Upper lobe of right lung (tissue), 1 donor: ENCODE results near the gene PCSK5. TPM values are rescaled to one million over a fixed set of nuclear protein-coding genes. Genes with fewer than 3 reads are reported as not detected.

Experiments used
- ATAC-seq: fragments of 200-7000 bp; cut with Tn5 transposase; one replicate; pipeline ENCODE4 v1.9.1; 2020; ENCODE audit warnings: mild to moderate bottlenecking, moderate library complexity
- DNase-seq: peaks from one replicate; pipeline ENCODE4 v3.0.0-alpha.2; 2020
- H3K27ac ChIP-seq: fragments of 200-600 bp; one replicate; pipeline ENCODE4 v1.8.0; 2022
- H3K27me3 ChIP-seq: fragments of 200-600 bp; one replicate; pipeline ENCODE4 v1.8.0; 2022; ENCODE audit warnings: mild to moderate bottlenecking
- H3K36me3 ChIP-seq: fragments of 200-600 bp; one replicate; pipeline ENCODE4 v1.8.0; 2022
- H3K4me1 ChIP-seq: fragments of 200-600 bp; one replicate; pipeline ENCODE4 v1.8.0; 2022
- H3K4me3 ChIP-seq: fragments of 200-600 bp; one replicate; pipeline ENCODE4 v1.8.0; 2022; ENCODE audit warnings: mild to moderate bottlenecking
- H3K9me3 ChIP-seq: fragments of 200-600 bp; one replicate; pipeline ENCODE4 v1.8.0; 2022
- intact Hi-C: fragments of 100-400 bp; cut with DNase I; formaldehyde crosslinking; loops from one replicate; pipeline ENCODE4 v1.11.0; 2022
- total RNA-seq: library from RNA; stranded (reverse); fragmentation: NEBNext Ultra II Directional; extraction: Animal tissue kit (Norgen Biotek cat#: 25700); gene quantifications from one replicate; pipeline ENCODE4 v1.2.1, GENCODE V29; 2021
- TF ChIP-seq, protein P1 (sequence below): fragments of 200-600 bp; IDR thresholded peaks from one replicate; pipeline ENCODE4 v1.8.0; 2022; ENCODE audit warnings: antibody characterized with exemption
- donor health status: DM: no; HTN: yes; CAD: no; lungs with severe emphysema.

PCSK5 gene
- total RNA-seq, 1 donor from 2014 or later = 18.1 TPM

GRCh38 chr9:76396144-76396543 is 505.7 kb downstream of the PCSK5 start:
- H3K36me3 ChIP-seq = no peaks in the 10 kb centered on the region
- intact Hi-C loops = no loop called here
- no peaks in the 10 kb centered on the region for H3K27me3 ChIP-seq
- H3K4me1 ChIP-seq = peaks cover 7% of the 10 kb centered on the region
- no peak overlapping the region for H3K27ac ChIP-seq
- DNase-seq (no peak), ATAC-seq (no peak)
- no peaks in the 10 kb centered on the region for H3K9me3 ChIP-seq
- TF ChIP-seq, protein P1, sequence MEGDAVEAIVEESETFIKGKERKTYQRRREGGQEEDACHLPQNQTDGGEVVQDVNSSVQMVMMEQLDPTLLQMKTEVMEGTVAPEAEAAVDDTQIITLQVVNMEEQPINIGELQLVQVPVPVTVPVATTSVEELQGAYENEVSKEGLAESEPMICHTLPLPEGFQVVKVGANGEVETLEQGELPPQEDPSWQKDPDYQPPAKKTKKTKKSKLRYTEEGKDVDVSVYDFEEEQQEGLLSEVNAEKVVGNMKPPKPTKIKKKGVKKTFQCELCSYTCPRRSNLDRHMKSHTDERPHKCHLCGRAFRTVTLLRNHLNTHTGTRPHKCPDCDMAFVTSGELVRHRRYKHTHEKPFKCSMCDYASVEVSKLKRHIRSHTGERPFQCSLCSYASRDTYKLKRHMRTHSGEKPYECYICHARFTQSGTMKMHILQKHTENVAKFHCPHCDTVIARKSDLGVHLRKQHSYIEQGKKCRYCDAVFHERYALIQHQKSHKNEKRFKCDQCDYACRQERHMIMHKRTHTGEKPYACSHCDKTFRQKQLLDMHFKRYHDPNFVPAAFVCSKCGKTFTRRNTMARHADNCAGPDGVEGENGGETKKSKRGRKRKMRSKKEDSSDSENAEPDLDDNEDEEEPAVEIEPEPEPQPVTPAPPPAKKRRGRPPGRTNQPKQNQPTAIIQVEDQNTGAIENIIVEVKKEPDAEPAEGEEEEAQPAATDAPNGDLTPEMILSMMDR = no peak
- H3K4me3 ChIP-seq = no peak overlapping the region

DNA sequence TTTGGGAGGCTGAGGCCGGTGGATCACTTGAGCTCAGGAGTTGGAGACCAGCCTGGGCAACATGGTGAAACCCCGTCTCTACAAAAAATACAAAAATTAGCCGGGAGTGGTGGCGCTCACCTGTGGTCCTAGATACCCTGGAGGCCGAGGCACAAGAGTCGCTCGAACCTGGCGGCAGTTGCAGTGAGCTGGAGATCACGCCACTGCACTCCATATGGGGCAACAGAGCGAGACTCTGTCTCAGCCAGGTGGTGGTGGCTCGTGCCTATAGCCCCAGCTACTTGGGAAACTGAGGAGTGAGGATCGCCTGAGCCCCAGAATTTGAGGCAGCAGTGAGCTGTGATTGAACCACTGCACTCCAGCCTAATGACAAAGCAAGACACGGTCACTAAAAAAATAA is 506.1 kb downstream of the PCSK5 start:
- ATAC-seq (no peak), DNase-seq (no peak)
- Histone ChIP-seq H3K36me3 (no peaks in the 10 kb centered on the region), H3K9me3 (no peaks in the 10 kb centered on the region), H3K27ac (no peak overlapping the region), H3K4me1 (peaks cover 7% of the 10 kb centered on the region), H3K4me3 (no peak overlapping the region), H3K27me3 (no peaks in the 10 kb centered on the region)
- intact Hi-C loops = no loop called here
- TF ChIP-seq, protein P1 = no peak

DNA sequence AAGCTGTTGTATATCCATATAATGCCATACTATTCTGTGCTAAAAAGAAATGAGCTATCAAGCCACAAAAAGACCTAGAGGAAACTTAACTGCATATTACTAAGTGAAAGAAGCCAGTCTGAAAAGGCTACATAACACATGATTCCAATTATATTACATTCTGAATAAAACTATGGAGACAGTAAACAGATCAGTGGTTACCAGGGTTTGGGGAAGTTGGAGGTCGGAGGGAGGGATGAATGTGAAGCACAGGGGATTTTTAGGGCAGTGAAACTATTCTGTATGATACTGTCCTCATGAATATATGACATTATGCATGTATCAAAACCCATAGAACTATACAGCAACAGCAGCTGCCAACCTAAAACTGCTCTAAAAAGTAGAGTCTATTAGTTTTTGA is 509.4 kb downstream of the PCSK5 start:
- TF ChIP-seq, protein P1 = no peak
- peaks cover 7% of the 10 kb centered on the region for H3K4me1 ChIP-seq
- no peaks in the 10 kb centered on the region for H3K27me3 ChIP-seq
- H3K4me3 ChIP-seq = no peak overlapping the region
- intact Hi-C loops = no loop called here
- H3K36me3 ChIP-seq = no peaks in the 10 kb centered on the region
- ATAC-seq = no peak
- DNase-seq = no peak
- H3K27ac ChIP-seq = no peak overlapping the region
- H3K9me3 ChIP-seq = no peaks in the 10 kb centered on the region

DNA sequence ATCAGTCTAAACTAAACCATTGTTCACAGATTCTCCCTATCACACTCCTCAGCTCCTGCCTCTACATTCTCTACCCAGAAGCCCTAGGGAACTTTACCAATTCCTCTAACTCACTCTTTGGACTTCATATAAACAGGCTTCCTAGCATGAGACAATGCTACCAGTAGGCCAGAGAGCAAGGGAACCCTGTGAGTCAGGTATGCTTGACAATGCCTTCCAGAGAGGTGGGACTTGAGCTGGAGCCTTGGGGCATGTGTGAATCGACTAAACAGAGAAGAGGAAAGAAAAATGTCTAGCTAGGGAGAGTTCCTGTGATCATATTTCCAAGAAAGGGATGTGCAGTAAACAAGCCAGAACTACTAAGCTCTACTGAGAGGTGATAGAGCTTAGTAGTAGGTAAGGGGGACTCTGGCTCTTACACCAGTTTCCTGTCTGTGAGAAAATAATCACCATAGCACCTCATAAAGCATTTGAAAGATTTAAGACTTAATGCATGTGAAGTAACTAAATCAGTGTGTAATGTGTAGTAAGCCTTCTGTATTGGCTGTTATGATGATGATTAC is 510.1 kb downstream of the PCSK5 start:
- H3K4me3 ChIP-seq = no peak overlapping the region
- intact Hi-C loops = no loop called here
- no peaks in the 10 kb centered on the region for H3K36me3 ChIP-seq
- no peak overlapping the region for H3K27ac ChIP-seq
- no peak for DNase-seq
- peaks cover 1% of the 10 kb centered on the region for H3K4me1 ChIP-seq
- TF ChIP-seq, protein P1 = no peak
- no peaks in the 10 kb centered on the region for H3K9me3 ChIP-seq
- no peak for ATAC-seq
- H3K27me3 ChIP-seq = no peaks in the 10 kb centered on the region

DNA sequence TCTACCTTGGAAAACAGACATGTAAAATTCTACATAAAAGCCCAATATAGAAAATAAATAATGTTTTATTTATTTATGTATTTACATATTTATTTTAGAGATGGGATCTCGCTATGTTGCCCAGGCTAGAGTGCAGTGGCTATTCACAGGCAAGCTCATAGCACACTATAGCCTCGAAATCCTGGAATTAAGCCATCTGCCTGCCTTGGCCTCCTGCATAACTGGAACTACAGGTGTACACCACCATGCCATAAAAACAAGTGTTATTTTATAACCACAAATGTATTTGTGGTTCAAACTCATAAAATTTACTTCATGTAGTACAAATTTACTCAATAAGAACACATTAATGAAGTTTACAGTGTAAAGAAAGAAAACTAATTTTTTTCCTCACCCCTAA is 510.7 kb downstream of the PCSK5 start:
- Histone ChIP-seq H3K4me1 (no peaks in the 10 kb centered on the region), H3K27me3 (no peaks in the 10 kb centered on the region), H3K36me3 (no peaks in the 10 kb centered on the region), H3K27ac (no peak overlapping the region), H3K9me3 (no peaks in the 10 kb centered on the region), H3K4me3 (no peak overlapping the region)
- intact Hi-C loops = no loop called here
- TF ChIP-seq, protein P1 = no peak
- ATAC-seq = no peak
- DNase-seq = no peak
